Loucy (cell line): ENCODE results near the gene SHFL.

Experiments used
- H2AFZ ChIP-seq: fragments of 200-600 bp; sonication (generic); 2 replicates; pipeline ENCODE4 v1.6.0; 2016; ENCODE audit warnings: antibody characterized with exemption, mild to moderate bottlenecking, low read length, moderate library complexity
- H3F3A ChIP-seq: fragments of 200-600 bp; 2 replicates; pipeline ENCODE4 v1.6.0; 2016; ENCODE audit warnings: antibody characterized with exemption, low read depth, mild to moderate bottlenecking
- H3K27me3 ChIP-seq: fragments of 200-600 bp; sonication (generic); 2 replicates; pipeline ENCODE4 v1.6.1; 2014; ENCODE audit warnings: low read length, mild to moderate bottlenecking; ENCODE audit not compliant: insufficient read depth, poor library complexity, severe bottlenecking
- H3K36me3 ChIP-seq: fragments of 200-600 bp; sonication (generic); 2 replicates; pipeline ENCODE4 v1.6.1; 2016; ENCODE audit warnings: low read length; ENCODE audit not compliant: insufficient read depth
- H3K4me1 ChIP-seq: fragments of 200-600 bp; sonication (generic); 2 replicates; pipeline ENCODE4 v1.5.1; 2014; ENCODE audit warnings: low read length, mild to moderate bottlenecking; ENCODE audit not compliant: insufficient read depth, poor library complexity, severe bottlenecking
- H3K4me2 ChIP-seq: fragments of 200-600 bp; sonication (generic); 2 replicates; pipeline ENCODE4 v1.6.0; 2014; ENCODE audit warnings: antibody characterized with exemption, low read length, low read depth, mild to moderate bottlenecking; ENCODE audit not compliant: poor library complexity, severe bottlenecking
- H3K4me3 ChIP-seq: fragments of 200-600 bp; sonication (generic); 2 replicates; pipeline ENCODE4 v1.5.1; 2014; ENCODE audit warnings: low read length, mild to moderate bottlenecking, mixed read lengths; ENCODE audit not compliant: poor library complexity, severe bottlenecking
- H3K79me2 ChIP-seq: fragments of 200-600 bp; sonication (generic); 2 replicates; pipeline ENCODE4 v1.6.1; 2014; ENCODE audit warnings: low read length; ENCODE audit not compliant: insufficient read depth
- H3K9ac ChIP-seq: fragments of 200-600 bp; sonication (generic); 2 replicates; pipeline ENCODE4 v1.6.0; 2014; ENCODE audit warnings: mild to moderate bottlenecking, low read depth, low read length, moderate library complexity; ENCODE audit not compliant: poor library complexity, severe bottlenecking
- H3K9me2 ChIP-seq: fragments of 200-600 bp; sonication (generic); replicated peaks from 2 replicates; pipeline ENCODE4 v1.6.1; 2016; ENCODE audit warnings: low read depth, low read length, mixed read lengths
- H3K9me3 ChIP-seq: fragments of 200-600 bp; sonication (generic); 2 replicates; pipeline ENCODE4 v1.6.1; 2014; ENCODE audit warnings: mild to moderate bottlenecking, antibody characterized with exemption, low read length, low read depth; ENCODE audit not compliant: insufficient read depth
- H4K20me1 ChIP-seq: fragments of 200-600 bp; sonication (generic); 2 replicates; pipeline ENCODE4 v1.6.0; 2014; ENCODE audit warnings: antibody characterized with exemption, low read length, mild to moderate bottlenecking; ENCODE audit not compliant: insufficient read depth, poor library complexity, severe bottlenecking
- EZH2phosphoT487 ChIP-seq: fragments of 200-600 bp; IDR thresholded peaks from 2 replicates; pipeline ENCODE4 v1.6.1; 2018; ENCODE audit warnings: antibody characterized with exemption, mild to moderate bottlenecking, moderate library complexity, borderline replicate concordance
- TF ChIP-seq, protein P1 (sequence below): fragments of 200-600 bp; sonication (generic); conservative IDR thresholded peaks from 2 replicates; pipeline ENCODE4 v1.5.1; 2014; ENCODE audit warnings: mild to moderate bottlenecking, antibody characterized with exemption, low read length

The SHFL gene

DNA sequence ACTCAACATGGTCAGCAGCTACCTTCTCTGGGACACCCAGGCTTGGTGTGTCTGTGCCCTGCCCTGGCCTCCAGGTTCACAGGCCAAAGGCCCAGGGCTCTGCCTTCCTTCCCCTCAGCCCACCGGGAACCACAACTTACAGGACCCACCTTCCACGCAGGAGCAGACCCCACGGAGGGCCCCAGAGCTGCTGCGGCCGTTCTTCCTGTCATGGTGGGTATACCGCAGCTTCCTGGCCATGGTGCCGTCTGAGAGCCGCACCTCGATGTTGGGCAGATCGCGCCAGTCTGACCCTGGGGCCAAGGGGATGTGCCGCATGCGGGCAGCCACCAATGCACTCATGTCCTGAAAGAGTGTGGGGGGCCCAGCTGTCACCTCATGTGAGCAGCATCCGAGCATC lies 50.8 kb downstream of the SHFL start:
- Histone ChIP-seq H3K9me3 (no peaks in the 10 kb centered on the region), H3K36me3 (peaks cover 91% of the 10 kb centered on the region), H3K4me1 (no peaks in the 10 kb centered on the region)

DNA sequence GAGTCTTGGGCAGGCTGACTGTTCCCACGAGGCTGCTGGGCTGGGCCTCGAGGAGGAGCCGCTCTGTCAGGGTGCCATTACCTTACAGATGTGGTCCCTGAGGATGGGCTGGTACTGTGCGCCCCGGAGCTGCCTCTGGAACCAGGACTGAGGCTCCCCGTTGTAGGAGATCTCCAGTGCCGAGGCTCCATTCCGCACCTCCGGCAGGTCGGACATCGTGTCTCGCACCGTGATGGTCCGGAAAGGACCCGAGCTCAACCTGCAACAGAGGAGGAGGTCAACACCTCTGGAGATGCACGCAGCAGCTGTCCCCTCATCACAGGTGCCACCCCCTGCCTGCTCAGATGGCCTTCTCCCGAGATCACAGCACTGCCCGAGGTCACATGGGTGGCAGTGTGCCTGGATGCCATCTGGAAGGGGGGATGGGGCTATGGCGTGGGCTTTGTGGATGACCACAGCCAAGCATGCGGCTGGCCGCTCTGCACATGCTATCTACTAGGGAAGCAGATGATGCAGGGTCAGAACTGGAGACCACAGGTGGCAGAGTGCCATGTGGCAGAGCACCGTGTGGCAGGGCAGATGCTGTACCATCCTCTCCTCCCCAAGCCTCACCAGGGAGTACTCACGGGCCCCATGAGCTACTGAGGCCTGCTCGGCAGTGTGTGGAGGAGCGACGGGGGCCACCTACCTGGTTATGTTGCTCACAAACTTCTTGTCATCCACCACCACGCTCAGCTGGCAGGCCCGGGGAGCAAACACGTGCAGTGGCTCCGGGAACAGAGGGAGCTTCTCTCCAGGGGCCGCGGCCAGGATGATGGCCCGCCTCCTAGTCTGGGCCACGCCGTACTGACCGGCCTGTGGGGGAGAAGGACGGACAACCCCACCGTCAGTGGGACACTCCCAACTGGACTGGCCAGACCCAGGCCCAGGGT lies 51.9 kb downstream of the SHFL start:
- no peak overlapping the region for H3K4me2 ChIP-seq
- no peak overlapping the region for H3K9ac ChIP-seq
- peaks cover 91% of the 10 kb centered on the region for H3K36me3 ChIP-seq
- H3K27me3 ChIP-seq = no peaks in the 10 kb centered on the region
- H3K9me2 ChIP-seq = no peaks in the 10 kb centered on the region
- TF ChIP-seq, protein P1, sequence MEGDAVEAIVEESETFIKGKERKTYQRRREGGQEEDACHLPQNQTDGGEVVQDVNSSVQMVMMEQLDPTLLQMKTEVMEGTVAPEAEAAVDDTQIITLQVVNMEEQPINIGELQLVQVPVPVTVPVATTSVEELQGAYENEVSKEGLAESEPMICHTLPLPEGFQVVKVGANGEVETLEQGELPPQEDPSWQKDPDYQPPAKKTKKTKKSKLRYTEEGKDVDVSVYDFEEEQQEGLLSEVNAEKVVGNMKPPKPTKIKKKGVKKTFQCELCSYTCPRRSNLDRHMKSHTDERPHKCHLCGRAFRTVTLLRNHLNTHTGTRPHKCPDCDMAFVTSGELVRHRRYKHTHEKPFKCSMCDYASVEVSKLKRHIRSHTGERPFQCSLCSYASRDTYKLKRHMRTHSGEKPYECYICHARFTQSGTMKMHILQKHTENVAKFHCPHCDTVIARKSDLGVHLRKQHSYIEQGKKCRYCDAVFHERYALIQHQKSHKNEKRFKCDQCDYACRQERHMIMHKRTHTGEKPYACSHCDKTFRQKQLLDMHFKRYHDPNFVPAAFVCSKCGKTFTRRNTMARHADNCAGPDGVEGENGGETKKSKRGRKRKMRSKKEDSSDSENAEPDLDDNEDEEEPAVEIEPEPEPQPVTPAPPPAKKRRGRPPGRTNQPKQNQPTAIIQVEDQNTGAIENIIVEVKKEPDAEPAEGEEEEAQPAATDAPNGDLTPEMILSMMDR = no peak
- no peak for TF ChIP-seq EZH2phosphoT487
- no peaks in the 10 kb centered on the region for H3K4me1 ChIP-seq
- H3K9me3 ChIP-seq = no peaks in the 10 kb centered on the region
- no peaks in the 10 kb centered on the region for H4K20me1 ChIP-seq
- H3K79me2 ChIP-seq = no peaks in the 10 kb centered on the region
- H3F3A ChIP-seq = no peaks in the 10 kb centered on the region
- no peak overlapping the region for H3K4me3 ChIP-seq
- H2AFZ ChIP-seq = no peak overlapping the region

More for the DNA sequence above, 50.8 kb downstream of the SHFL start:
- no peaks in the 10 kb centered on the region for H4K20me1 ChIP-seq
- no peaks in the 10 kb centered on the region for H3F3A ChIP-seq
- H3K27me3 ChIP-seq = no peaks in the 10 kb centered on the region
- no peaks in the 10 kb centered on the region for H3K9me2 ChIP-seq
- H2AFZ ChIP-seq = no peak overlapping the region
- H3K79me2 ChIP-seq = no peaks in the 10 kb centered on the region
- no peak overlapping the region for H3K9ac ChIP-seq
- no peak overlapping the region for H3K4me3 ChIP-seq
- TF ChIP-seq, protein P1 = no peak
- no peak for TF ChIP-seq EZH2phosphoT487
- no peak overlapping the region for H3K4me2 ChIP-seq

GRCh38 chr19:10138879-10139795 lies 53.0 kb downstream of the SHFL start:
- peaks cover 91% of the 10 kb centered on the region for H3K36me3 ChIP-seq

More at GRCh38 chr19:10138879-10139795, 53.0 kb downstream of the SHFL start:
- Histone ChIP-seq H3K79me2 (no peaks in the 10 kb centered on the region), H3K9me3 (no peaks in the 10 kb centered on the region), H3K4me1 (no peaks in the 10 kb centered on the region), H2AFZ (no peak overlapping the region), H3K9ac (no peak overlapping the region), H3K4me2 (no peak overlapping the region), H3K27me3 (no peaks in the 10 kb centered on the region), H3K4me3 (no peak overlapping the region), H4K20me1 (no peaks in the 10 kb centered on the region), H3F3A (no peaks in the 10 kb centered on the region), H3K9me2 (no peaks in the 10 kb centered on the region)
- TF ChIP-seq, protein P1 = no peak
- no peak for TF ChIP-seq EZH2phosphoT487
